DOHH2 (cell line): ENCODE data around the gene GRIK2.

Experiments
- H3F3A ChIP-seq: fragments of 200-600 bp; sonication (generic), shearing (Covaris generic); 2 replicates; pipeline ENCODE4 v1.6.0; 2016; ENCODE audit warnings: antibody characterized with exemption, mild to moderate bottlenecking; ENCODE audit not compliant: control insufficient read depth, insufficient read depth
- H3K27ac ChIP-seq: fragments of 200-600 bp; sonication (generic); 2 replicates; pipeline ENCODE4 v1.5.1; 2014; ENCODE audit warnings: low read depth, mild to moderate bottlenecking, low read length, moderate library complexity
- H3K27me3 ChIP-seq: fragments of 200-600 bp; sonication (generic); 2 replicates; pipeline ENCODE4 v1.6.1; 2014; ENCODE audit warnings: mild to moderate bottlenecking, low read length, mixed read lengths; ENCODE audit not compliant: control insufficient read depth
- H3K36me3 ChIP-seq: fragments of 200-600 bp; sonication (generic); 2 replicates; pipeline ENCODE4 v1.6.1; 2014; ENCODE audit warnings: mild to moderate bottlenecking, low read length, moderate library complexity, mixed read lengths; ENCODE audit not compliant: control insufficient read depth
- H3K4me1 ChIP-seq: fragments of 200-600 bp; sonication (generic); 2 replicates; pipeline ENCODE4 v1.6.1; 2014; ENCODE audit warnings: mild to moderate bottlenecking, low read length, mixed read lengths; ENCODE audit not compliant: control insufficient read depth
- H3K4me2 ChIP-seq: fragments of 200-600 bp; sonication (generic); 2 replicates; pipeline ENCODE4 v1.6.0; 2014; ENCODE audit warnings: mild to moderate bottlenecking, low read length, moderate library complexity
- H3K4me3 ChIP-seq: fragments of 200-600 bp; sonication (generic); 2 replicates; pipeline ENCODE4 v1.5.1; 2014; ENCODE audit warnings: mild to moderate bottlenecking, low read length, mixed read lengths
- H3K79me2 ChIP-seq: fragments of 200-600 bp; sonication (generic); 2 replicates; pipeline ENCODE4 v1.6.1; 2014; ENCODE audit warnings: mild to moderate bottlenecking, low read length, mixed read lengths; ENCODE audit not compliant: control insufficient read depth
- H3K9me2 ChIP-seq: fragments of 200-600 bp; sonication (generic); replicated peaks from 2 replicates; pipeline ENCODE4 v1.6.1; 2014; ENCODE audit warnings: mild to moderate bottlenecking, low read length, mixed read lengths; ENCODE audit not compliant: control insufficient read depth
- H3K9me3 ChIP-seq: fragments of 200-600 bp; sonication (generic); 2 replicates; pipeline ENCODE4 v1.6.1; 2014; ENCODE audit warnings: antibody characterized with exemption, low read length, mixed read lengths; ENCODE audit not compliant: control insufficient read depth, insufficient read depth
- H4K20me1 ChIP-seq: fragments of 200-600 bp; sonication (generic); 2 replicates; pipeline ENCODE4 v1.6.0; 2014; ENCODE audit warnings: low read depth, mild to moderate bottlenecking, antibody characterized with exemption, low read length, moderate library complexity; ENCODE audit not compliant: control insufficient read depth, insufficient read depth
- CTCF ChIP-seq: fragments of 200-600 bp; sonication (generic); IDR thresholded peaks from one replicate; pipeline ENCODE4 v1.5.1; 2014; ENCODE audit warnings: antibody characterized with exemption, mild to moderate bottlenecking, low read depth, low read length; ENCODE audit not compliant: poor library complexity, severe bottlenecking
- EZH2phosphoT487 ChIP-seq: fragments of 200-600 bp; sonication (generic); IDR thresholded peaks from 2 replicates; pipeline ENCODE4 v1.6.1; 2017; ENCODE audit warnings: borderline replicate concordance, mild to moderate bottlenecking, antibody characterized with exemption, low read length, moderate library complexity, mixed read lengths

The GRIK2 gene

GRCh38 chr6:101534386-101534785 is 140.9 kb downstream of the GRIK2 start:
- Histone ChIP-seq H3F3A (no peaks in the 10 kb centered on the region), H3K4me2 (no peak overlapping the region), H3K4me1 (no peaks in the 10 kb centered on the region), H3K9me3 (no peaks in the 10 kb centered on the region), H3K36me3 (no peaks in the 10 kb centered on the region), H3K4me3 (no peak overlapping the region), H3K79me2 (no peaks in the 10 kb centered on the region), H3K27me3 (no peaks in the 10 kb centered on the region), H4K20me1 (no peaks in the 10 kb centered on the region), H3K27ac (no peak overlapping the region), H3K9me2 (no peaks in the 10 kb centered on the region)
- no peak for TF ChIP-seq EZH2phosphoT487
- TF ChIP-seq CTCF: no peak

DNA sequence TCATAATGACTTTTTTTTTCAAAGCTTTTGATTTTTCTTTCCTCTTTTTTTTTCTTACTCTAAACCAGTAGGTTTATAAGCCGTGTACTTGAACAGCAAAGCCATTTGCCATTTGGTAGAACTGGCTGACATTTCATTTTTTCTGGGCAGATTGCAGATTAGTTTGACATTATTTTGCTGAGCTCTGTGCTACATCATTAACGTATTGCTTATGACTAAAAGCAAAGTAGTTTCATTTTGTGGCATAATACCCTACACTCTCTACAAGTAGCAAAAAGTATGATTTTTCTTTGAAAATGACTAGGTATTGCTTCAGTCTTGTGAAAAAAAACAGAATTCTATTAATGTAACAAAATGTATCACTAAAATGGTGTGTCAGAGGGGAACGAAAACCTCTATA is 141.3 kb downstream of the GRIK2 start:
- no peak overlapping the region for H3K4me2 ChIP-seq
- no peaks in the 10 kb centered on the region for H3K4me1 ChIP-seq
- no peaks in the 10 kb centered on the region for H3K9me3 ChIP-seq
- no peak overlapping the region for H3K4me3 ChIP-seq
- TF ChIP-seq CTCF: no peak
- TF ChIP-seq EZH2phosphoT487: no peak
- no peaks in the 10 kb centered on the region for H3K36me3 ChIP-seq
- H3K27ac ChIP-seq: no peak overlapping the region
- H3F3A ChIP-seq: no peaks in the 10 kb centered on the region
- no peaks in the 10 kb centered on the region for H3K9me2 ChIP-seq
- H3K79me2 ChIP-seq: no peaks in the 10 kb centered on the region
- H4K20me1 ChIP-seq: no peaks in the 10 kb centered on the region
- H3K27me3 ChIP-seq: no peaks in the 10 kb centered on the region

GRCh38 chr6:101537753-101538316 is 144.3 kb downstream of the GRIK2 start:
- Histone ChIP-seq H3K9me2 (no peaks in the 10 kb centered on the region), H4K20me1 (no peaks in the 10 kb centered on the region), H3K27me3 (no peaks in the 10 kb centered on the region), H3K27ac (no peak overlapping the region), H3K4me3 (no peak overlapping the region), H3K4me1 (no peaks in the 10 kb centered on the region), H3K9me3 (no peaks in the 10 kb centered on the region), H3F3A (no peaks in the 10 kb centered on the region), H3K4me2 (no peak overlapping the region), H3K36me3 (no peaks in the 10 kb centered on the region), H3K79me2 (no peaks in the 10 kb centered on the region)
- TF ChIP-seq EZH2phosphoT487 (no peak), CTCF (no peak)
